ENCODE results near the gene XRN2. TPM values are rescaled to one million over a fixed set of nuclear protein-coding genes. Genes with fewer than 3 reads are reported as not detected.

Gene XRN2
- total RNA-seq, 2 experiments from 2014 or later: 48.5 to 48.9 TPM

GRCh38 chr20:21355981-21356380, 52.9 kb downstream of the XRN2 start:
- Mint-ChIP-seq H3K4me3 (no peak overlapping the region), H3K27ac (no peak overlapping the region), H3K4me1 (ENCODE audit: low read depth) (no peaks in the 10 kb centered on the region), H3K27me3 (no peaks in the 10 kb centered on the region), H3K36me3 (ENCODE audit: low read depth) (peaks cover 77% of the 10 kb centered on the region), H3K9me3 (no peaks in the 10 kb centered on the region)
- Histone ChIP-seq H3K4me1 (ENCODE audit: insufficient read depth, low read length) (no peaks in the 10 kb centered on the region), H3K36me3 (ENCODE audit: insufficient read depth, low read length) (peaks cover 54% of the 10 kb centered on the region), H3K27ac (ENCODE audit: low read depth in 1 of 2, low read length in 2 of 2) (no peak overlapping the region), H3K27me3 (ENCODE audit: control insufficient read depth in 1 of 2, insufficient read depth in 2 of 2, low read length in 2 of 2) (no peaks in the 10 kb centered on the region), H3K4me3 (ENCODE audit: low read length) (no peak overlapping the region), H3K9me3 (ENCODE audit: control insufficient read depth in 1 of 2, insufficient read depth in 1 of 2, low read length in 2 of 2) (no peaks in the 10 kb centered on the region)
- no peak for TF ChIP-seq CTCF (IDR thresholded peaks at IDR 0.05)
- DNase-seq (no peak), ATAC-seq (ENCODE audit: poor library complexity) (no peak)
- ChIA-PET CTCF (no interaction called here), POLR2A (no interaction called here)
- intact Hi-C loops (cut with DNase I, micrococcal nuclease): loop anchor here (2.0 to 10.0 kb wide), 2 partner anchors 17 to 51 kb away; partner anchors contain the start of gene XRN2 (in 1 of the 2)

GRCh38 chr20:21356386-21356785, 53.3 kb downstream of the XRN2 start:
- intact Hi-C loops (cut with DNase I, micrococcal nuclease): loop anchor here in 1 of 2 experiments (10.0 kb wide), 1 partner anchor 52 kb away; the partner anchor contains the start of gene XRN2
- H3K36me3 ChIP-seq (ENCODE audit: insufficient read depth, low read length): peaks cover 51% of the 10 kb centered on the region
- CTCF ChIA-PET: no interaction called here

DNA sequence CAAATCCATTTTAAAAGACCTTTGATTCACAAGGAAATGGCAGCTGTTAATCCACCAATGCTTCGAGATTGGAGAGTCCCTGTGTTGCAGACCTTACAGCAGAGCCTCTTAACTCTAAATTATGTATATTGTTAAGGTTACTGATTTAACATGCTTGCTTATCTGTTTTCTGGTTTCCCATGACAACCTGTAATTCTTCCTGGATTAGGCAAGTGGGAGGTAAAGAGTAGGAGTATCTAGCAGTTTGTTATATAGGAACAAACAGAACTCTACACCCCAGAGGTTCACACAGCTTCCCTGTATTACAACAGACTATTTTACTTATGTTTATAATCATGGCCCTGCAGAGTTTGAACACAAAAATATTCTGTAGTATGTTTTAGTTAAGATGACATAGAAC, 54.7 kb downstream of the XRN2 start:
- Mint-ChIP-seq H3K27me3 (no peaks in the 10 kb centered on the region), H3K27ac (no peak overlapping the region), H3K4me3 (no peak overlapping the region), H3K4me1 (ENCODE audit: low read depth) (no peaks in the 10 kb centered on the region), H3K9me3 (no peaks in the 10 kb centered on the region), H3K36me3 (ENCODE audit: low read depth) (peaks cover 86% of the 10 kb centered on the region)
- peaks cover 62% of the 10 kb centered on the region for H3K36me3 ChIP-seq (ENCODE audit: insufficient read depth, low read length)
- intact Hi-C loops (cut with DNase I, micrococcal nuclease): loop anchor here in 1 of 2 experiments (10.0 kb wide), 1 partner anchor 53 kb away; the partner anchor contains the start of gene XRN2
- no peak for ATAC-seq (ENCODE audit: poor library complexity)
- no peak overlapping the region for H3K27ac ChIP-seq (ENCODE audit: low read depth in 1 of 2, low read length in 2 of 2)
- POLR2A ChIA-PET: no interaction called here
- H3K27me3 ChIP-seq (ENCODE audit: control insufficient read depth in 1 of 2, insufficient read depth in 2 of 2, low read length in 2 of 2): no peaks in the 10 kb centered on the region
- H3K4me3 ChIP-seq (ENCODE audit: low read length): no peak overlapping the region
- H3K4me1 ChIP-seq (ENCODE audit: insufficient read depth, low read length): no peaks in the 10 kb centered on the region
- no peaks in the 10 kb centered on the region for H3K9me3 ChIP-seq (ENCODE audit: control insufficient read depth in 1 of 2, insufficient read depth in 1 of 2, low read length in 2 of 2)
- no peak for DNase-seq
- CTCF ChIA-PET: interaction anchor here (1.4 kb wide), 1 partner anchor 122 kb away, joined by 5 read pairs; no protein-coding TSS in a partner anchor
- no peak for TF ChIP-seq CTCF (IDR thresholded peaks at IDR 0.05)

More at GRCh38 chr20:21356386-21356785, 53.3 kb downstream of the XRN2 start:
- no peak for TF ChIP-seq CTCF (IDR thresholded peaks at IDR 0.05)
- H3K36me3 Mint-ChIP-seq (ENCODE audit: low read depth): peaks cover 77% of the 10 kb centered on the region
- Histone ChIP-seq H3K4me3 (ENCODE audit: low read length) (no peak overlapping the region), H3K4me1 (ENCODE audit: insufficient read depth, low read length) (no peaks in the 10 kb centered on the region), H3K9me3 (ENCODE audit: control insufficient read depth in 1 of 2, insufficient read depth in 1 of 2, low read length in 2 of 2) (no peaks in the 10 kb centered on the region), H3K27me3 (ENCODE audit: control insufficient read depth in 1 of 2, insufficient read depth in 2 of 2, low read length in 2 of 2) (no peaks in the 10 kb centered on the region), H3K27ac (ENCODE audit: low read depth in 1 of 2, low read length in 2 of 2) (no peak overlapping the region)
- H3K9me3 Mint-ChIP-seq: no peaks in the 10 kb centered on the region
- DNase-seq: no peak
- H3K27me3 Mint-ChIP-seq: no peaks in the 10 kb centered on the region
- H3K4me1 Mint-ChIP-seq (ENCODE audit: low read depth): no peaks in the 10 kb centered on the region
- ATAC-seq (ENCODE audit: poor library complexity): no peak
- H3K27ac Mint-ChIP-seq: no peak overlapping the region
- no peak overlapping the region for H3K4me3 Mint-ChIP-seq
- POLR2A ChIA-PET: no interaction called here

All from CD4-positive, alpha-beta T cell (primary cell).